PC-9 (cell line): ENCODE data around the gene MAP6D1.

Experiments
- CTCF ChIP-seq: fragments of 200-600 bp; sonication (generic); conservative IDR thresholded peaks from 2 replicates; pipeline ENCODE4 v1.6.1; 2017; ENCODE audit warnings: mixed run types, antibody characterized with exemption, mild to moderate bottlenecking, moderate library complexity
- EZH2 ChIP-seq: fragments of 200-600 bp; sonication (generic); IDR thresholded peaks from 2 replicates; pipeline ENCODE4 v1.8.0; 2017; ENCODE audit warnings: antibody characterized with exemption, low read depth

GRCh38 chr3:183823963-183824362 is 1.4 kb downstream of the MAP6D1 start:
- no peak for TF ChIP-seq EZH2
- no peak for TF ChIP-seq CTCF
